ENCODE measurements around the gene RSRP1. TPM values are rescaled to one million over a fixed set of nuclear protein-coding genes. Genes with fewer than 3 reads are reported as not detected.
"Not testable (repeated sequence)": the region's sequence is repeated elsewhere in the genome, so short reads cannot be mapped to it uniquely, and the experiment has no call there.

RSRP1 gene
- polyA plus RNA-seq (2013, experiment 1 of 2; ENCODE audit: insufficient read length): 56.5 TPM
- polyA plus RNA-seq (2013, experiment 2 of 2; ENCODE audit: insufficient read length): 57.5 TPM

- DNase-seq: peak; percentile 99
These were observed at the start of gene RSRP1 for GRCh38 chr1:25247024-25247828. Gene RSRP1, minus strand, starts transcription at chr1:25247454. Its CDS starts 491 bp downstream, at chr1:25246963.

- DNase-seq: not testable (repeated sequence)
These were observed 49.2 kb upstream of the RSRP1 start for GRCh38 chr1:25296501-25296900.

- DNase-seq: not testable (repeated sequence)
These were observed 47.9 kb upstream of the RSRP1 start for GRCh38 chr1:25294889-25295826.

- not testable (repeated sequence) for DNase-seq
These were observed 46.2 kb upstream of the RSRP1 start for GRCh38 chr1:25293426-25293825.

- not testable (repeated sequence) for DNase-seq
These were observed 42.8 kb upstream of the RSRP1 start for GRCh38 chr1:25290043-25290442.

- not testable (repeated sequence) for DNase-seq
These were observed 41.4 kb upstream of the RSRP1 start for GRCh38 chr1:25288573-25289101.

- not testable (repeated sequence) for DNase-seq
These were observed 39.9 kb upstream of the RSRP1 start for GRCh38 chr1:25287164-25287563.

GRCh38 chr1:25285862-25286261, 38.6 kb upstream of the RSRP1 start:
- not testable (repeated sequence) for DNase-seq

- not testable (repeated sequence) for DNase-seq
These were observed 32.4 kb upstream of the RSRP1 start for GRCh38 chr1:25279693-25280111.

- not testable (repeated sequence) for DNase-seq
These were observed 31.5 kb upstream of the RSRP1 start for GRCh38 chr1:25278790-25279189.

GRCh38 chr1:25278358-25278757, 31.1 kb upstream of the RSRP1 start:
- DNase-seq: not testable (repeated sequence)

- DNase-seq: not testable (repeated sequence)
These were observed 30.0 kb upstream of the RSRP1 start for GRCh38 chr1:25277295-25277694.

- not testable (repeated sequence) for DNase-seq
These were observed 28.4 kb upstream of the RSRP1 start for GRCh38 chr1:25275648-25276047.

- DNase-seq: not testable (repeated sequence)
These were observed 25.0 kb upstream of the RSRP1 start, which contains the start of gene RHD for GRCh38 chr1:25272238-25272637. Gene RHD, plus strand, starts transcription at chr1:25272509. Its CDS starts 39 bp downstream, at chr1:25272548.

GRCh38 chr1:25268143-25268760, 21.0 kb upstream of the RSRP1 start:
- not testable (repeated sequence) for DNase-seq

- DNase-seq: peak; percentile 84
These were observed 20.3 kb upstream of the RSRP1 start for GRCh38 chr1:25267288-25268142.

GRCh38 chr1:25266554-25267287, 19.5 kb upstream of the RSRP1 start:
- not testable (repeated sequence) for DNase-seq

- not testable (repeated sequence) for DNase-seq
These were observed 13.1 kb upstream of the RSRP1 start for GRCh38 chr1:25260336-25260735.

GRCh38 chr1:25259813-25260212, 12.6 kb upstream of the RSRP1 start:
- DNase-seq: peak; percentile 20

- DNase-seq: peak; percentile 35
These were observed 9.9 kb upstream of the RSRP1 start for GRCh38 chr1:25257196-25257595.
